CD14-positive monocyte (primary cell): Measurements from ENCODE around the gene PTPRN2. TPM values are rescaled to one million over a fixed set of nuclear protein-coding genes. Genes with fewer than 3 reads are reported as not detected.

Experiments used
- DNase-seq, 3 donors: peaks; one replicate each; pipeline ENCODE4 v3.0.0-alpha.2; 2011 to 2022
- H2AFZ ChIP-seq: 2 replicates; pipeline ENCODE4 v1.6.0; 2012; ENCODE audit warnings: mild to moderate bottlenecking, low read depth, low read length, inconsistent platforms; ENCODE audit not compliant: insufficient read depth, poor library complexity, severe bottlenecking
- H3K27ac ChIP-seq, 2 donors: 1 replicate in 1 of 2; 2 replicates in 1 of 2; pipeline ENCODE4 v1.5.1; 2012 to 2013; ENCODE audit warnings: low read length in 2 of 2, control low read depth in 1 of 2, inconsistent platforms in 1 of 2, low read depth in 1 of 2, mild to moderate bottlenecking in 1 of 2
- H3K27me3 ChIP-seq, 2 donors: one replicate each; pipeline versions ENCODE4 v1.6.0 to v1.6.1; 2011 to 2013; ENCODE audit warnings: low read length in 2 of 2; ENCODE audit not compliant: control insufficient read depth in 2 of 2, insufficient read depth in 2 of 2
- H3K36me3 ChIP-seq, 2 donors: replicated peaks in 1 of 2; 1 replicate in 1 of 2; 2 replicates in 1 of 2; pipeline versions ENCODE4 v1.5.1 to v1.6.1; 2012 to 2013; ENCODE audit warnings: low read length in 2 of 2, control low read depth in 1 of 2, inconsistent platforms in 1 of 2, mild to moderate bottlenecking in 1 of 2; ENCODE audit not compliant: insufficient read depth in 2 of 2, control insufficient read depth in 1 of 2
- H3K4me1 ChIP-seq, 2 donors: 1 replicate in 1 of 2; 2 replicates in 1 of 2; pipeline versions ENCODE4 v1.5.1 to v1.6.1; 2012 to 2013; ENCODE audit warnings: low read length in 2 of 2, control low read depth in 1 of 2, inconsistent platforms in 1 of 2, mild to moderate bottlenecking in 1 of 2, moderate library complexity in 1 of 2; ENCODE audit not compliant: insufficient read depth in 2 of 2, control insufficient read depth in 1 of 2
- H3K4me2 ChIP-seq: replicated peaks from 2 replicates; pipeline ENCODE3; 2012; ENCODE audit warnings: low read length, moderate library complexity, mild to moderate bottlenecking; ENCODE audit not compliant: poor library complexity, severe bottlenecking; ENCODE audit errors: extremely low read depth
- H3K4me3 ChIP-seq, 3 experiments: fragments of 200-600 bp in 1 of 3; sonication (generic) in 1 of 3; replicated peaks in 1 of 3; 1 replicate in 2 of 3; 2 replicates in 1 of 3; pipeline ENCODE4 v1.5.1; 2011 to 2013; ENCODE audit warnings: low read length in 3 of 3, mild to moderate bottlenecking in 3 of 3, control low read depth in 2 of 3, low read depth in 2 of 3, inconsistent platforms in 1 of 3, moderate library complexity in 1 of 3
- H3K79me2 ChIP-seq: 2 replicates; pipeline ENCODE4 v1.6.0; 2012; ENCODE audit warnings: mild to moderate bottlenecking, control low read depth, inconsistent platforms, low read length, moderate library complexity; ENCODE audit not compliant: insufficient read depth
- H3K9ac ChIP-seq: 2 replicates; pipeline ENCODE4 v1.6.0; 2017; ENCODE audit warnings: low read length, mild to moderate bottlenecking; ENCODE audit not compliant: insufficient read depth, poor library complexity, severe bottlenecking
- H3K9me3 ChIP-seq, 2 donors: replicated peaks in 1 of 2; 1 replicate in 1 of 2; 2 replicates in 1 of 2; pipeline versions ENCODE4 v1.5.1 to v1.6.1; 2012 to 2013; ENCODE audit warnings: low read length in 2 of 2, control low read depth in 1 of 2; ENCODE audit not compliant: control insufficient read depth in 1 of 2, insufficient read depth in 1 of 2
- H4K20me1 ChIP-seq: 2 replicates; pipeline ENCODE4 v1.6.0; 2012; ENCODE audit warnings: mild to moderate bottlenecking, low read length, control low read depth, moderate library complexity; ENCODE audit not compliant: insufficient read depth
- H3K27ac Mint-ChIP-seq, 7 donors: one replicate each; pipeline ENCODE4 v1.8.0; 2020; ENCODE audit warnings: mild to moderate bottlenecking in 7 of 7, mixed read lengths in 7 of 7, moderate library complexity in 6 of 7, inconsistent platforms in 2 of 7
- H3K27me3 Mint-ChIP-seq, 3 donors: one replicate each; pipeline ENCODE4 v1.8.0; 2021 to 2022; ENCODE audit warnings: low read depth in 3 of 3, mild to moderate bottlenecking in 3 of 3, mixed read lengths in 3 of 3, moderate library complexity in 3 of 3, inconsistent platforms in 1 of 3
- H3K36me3 Mint-ChIP-seq, 2 donors: one replicate each; pipeline ENCODE4 v1.8.0; 2020; ENCODE audit warnings: mixed read lengths in 2 of 2, inconsistent platforms in 1 of 2, mild to moderate bottlenecking in 1 of 2
- H3K4me1 Mint-ChIP-seq: one replicate; pipeline ENCODE4 v1.8.0; 2020; ENCODE audit warnings: mild to moderate bottlenecking, mixed read lengths
- H3K4me3 Mint-ChIP-seq, 2 donors: one replicate each; pipeline ENCODE4 v1.8.0; 2020; ENCODE audit warnings: mild to moderate bottlenecking in 2 of 2, mixed read lengths in 2 of 2, moderate library complexity in 1 of 2
- H3K9me3 Mint-ChIP-seq, 7 donors: one replicate each; pipeline ENCODE4 v1.8.0; 2020 to 2022; ENCODE audit warnings: mixed read lengths in 7 of 7, mild to moderate bottlenecking in 6 of 7, moderate library complexity in 6 of 7, inconsistent platforms in 2 of 7
- WGBS: methylation state at CpG from one replicate; pipeline ENCODE4 v1.1.5; 2013; ENCODE audit warnings: missing lambda C conversion rate; ENCODE audit not compliant: insufficient coverage; 5-methylcytosine and 5-hydroxymethylcytosine counted together
- intact Hi-C, 2 donors: fragments of 100-400 bp; cut with micrococcal nuclease; formaldehyde crosslinking; loops; one replicate each; pipeline versions ENCODE4 v1.15.0 to v1.15.1; 2023
- polyA plus RNA-seq, 3 donors: library from polyadenylated mRNA; depleted of rRNA in 1 of 3; unstranded in 2 of 3; stranded (reverse) in 1 of 3; fragments of 300-500 nt in 2 of 3; fragments of >200 nt in 1 of 3; fragmentation: Illumina TruSeq in 2 of 3; gene quantifications; 1 replicate in 2 of 3; 2 replicates in 1 of 3; pipeline ENCODE4 v1.2.3, GENCODE V29; 2012 to 2021
- TF ChIP-seq, protein P1 (sequence below): fragments of 200-600 bp; IDR thresholded peaks from one replicate; pipeline ENCODE4 v1.8.0; 2022; ENCODE audit warnings: antibody characterized with exemption, mild to moderate bottlenecking

Gene PTPRN2
- polyA plus RNA-seq, 3 donors, result 0.25 to 1.4 (median 0.97) TPM

DNA sequence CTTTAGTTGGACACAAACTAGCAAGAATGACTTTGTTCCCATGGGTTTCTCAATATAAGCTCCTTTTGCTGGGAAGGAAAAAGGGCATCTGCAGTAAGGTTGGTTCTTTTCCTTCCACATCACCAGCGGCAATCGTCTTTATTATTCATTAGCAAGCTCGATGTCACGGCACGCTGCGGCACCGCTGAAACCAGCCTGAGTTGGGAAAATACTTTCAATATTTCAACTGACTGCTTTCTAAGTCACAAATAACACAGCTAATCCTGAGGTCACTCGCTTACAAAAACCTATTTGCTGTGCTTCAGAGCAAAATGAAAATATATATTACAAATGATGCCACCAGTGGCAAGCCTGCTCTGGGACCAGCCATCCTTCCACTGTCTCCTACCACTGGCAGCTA is 665.0 kb downstream of the PTPRN2 start:
- Histone ChIP-seq H3K27me3 (no peaks in the 10 kb centered on the region), H3K9ac (no peak overlapping the region), H2AFZ (no peak overlapping the region), H4K20me1 (no peaks in the 10 kb centered on the region), H3K27ac (no peak overlapping the region), H3K9me3 (no peaks in the 10 kb centered on the region), H3K4me3 (no peak overlapping the region), H3K36me3 (no peaks in the 10 kb centered on the region), H3K79me2 (no peaks in the 10 kb centered on the region), H3K4me2 (no peak overlapping the region), H3K4me1 (no peaks in the 10 kb centered on the region)
- Mint-ChIP-seq H3K27ac (no peak overlapping the region), H3K27me3 (peaks cover 3 to 10% (median 5%) of the 10 kb centered on the region in 3 donors), H3K4me3 (no peak overlapping the region), H3K36me3 (no peaks in the 10 kb centered on the region), H3K4me1 (no peaks in the 10 kb centered on the region), H3K9me3 (peaks cover 0 to 4% (median 1%) of the 10 kb centered on the region in 7 donors)
- WGBS, result no CpG with 5 or more reads among the region's 8 CpGs
- TF ChIP-seq, protein P1, sequence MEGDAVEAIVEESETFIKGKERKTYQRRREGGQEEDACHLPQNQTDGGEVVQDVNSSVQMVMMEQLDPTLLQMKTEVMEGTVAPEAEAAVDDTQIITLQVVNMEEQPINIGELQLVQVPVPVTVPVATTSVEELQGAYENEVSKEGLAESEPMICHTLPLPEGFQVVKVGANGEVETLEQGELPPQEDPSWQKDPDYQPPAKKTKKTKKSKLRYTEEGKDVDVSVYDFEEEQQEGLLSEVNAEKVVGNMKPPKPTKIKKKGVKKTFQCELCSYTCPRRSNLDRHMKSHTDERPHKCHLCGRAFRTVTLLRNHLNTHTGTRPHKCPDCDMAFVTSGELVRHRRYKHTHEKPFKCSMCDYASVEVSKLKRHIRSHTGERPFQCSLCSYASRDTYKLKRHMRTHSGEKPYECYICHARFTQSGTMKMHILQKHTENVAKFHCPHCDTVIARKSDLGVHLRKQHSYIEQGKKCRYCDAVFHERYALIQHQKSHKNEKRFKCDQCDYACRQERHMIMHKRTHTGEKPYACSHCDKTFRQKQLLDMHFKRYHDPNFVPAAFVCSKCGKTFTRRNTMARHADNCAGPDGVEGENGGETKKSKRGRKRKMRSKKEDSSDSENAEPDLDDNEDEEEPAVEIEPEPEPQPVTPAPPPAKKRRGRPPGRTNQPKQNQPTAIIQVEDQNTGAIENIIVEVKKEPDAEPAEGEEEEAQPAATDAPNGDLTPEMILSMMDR, result no peak
- DNase-seq, result no peak
- intact Hi-C loops, result no loop called here

DNA sequence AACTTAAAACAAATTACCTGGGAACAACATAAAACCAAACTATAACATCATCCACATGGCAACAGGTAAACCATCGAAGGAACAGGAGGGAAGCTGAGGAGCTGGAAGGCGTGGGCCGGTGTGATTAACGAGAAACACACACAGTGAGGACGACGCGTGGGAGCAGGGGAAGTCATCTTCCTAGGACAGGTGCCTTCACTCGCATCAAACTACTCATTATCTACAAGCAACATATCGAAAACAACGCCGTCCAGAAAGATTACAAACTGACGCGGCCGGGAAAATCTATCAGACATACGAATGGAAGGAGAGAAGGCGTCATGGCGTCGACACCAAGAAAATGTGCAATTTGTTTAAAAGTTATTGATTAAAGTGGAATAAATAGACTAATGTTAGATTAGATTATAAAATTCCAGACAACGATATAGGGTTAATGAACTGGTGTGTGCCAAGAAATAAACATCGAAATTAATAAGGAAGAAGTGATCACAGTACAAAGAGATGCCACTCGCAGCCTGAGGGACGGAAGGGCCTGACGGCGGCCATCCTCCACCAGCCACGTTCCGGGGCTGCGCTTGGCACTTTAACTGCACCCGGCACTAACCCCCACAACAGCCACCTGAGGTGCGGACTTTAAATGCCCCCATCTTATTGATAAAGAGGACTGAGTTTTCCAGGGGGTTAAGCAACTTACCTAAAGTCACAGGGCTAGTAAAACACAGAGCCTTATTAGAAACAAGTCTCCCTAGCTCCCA is 669.1 kb downstream of the PTPRN2 start:
- WGBS, result 98% methylated on average over 13 of the region's 29 CpGs
- no peaks in the 10 kb centered on the region for H3K4me1 Mint-ChIP-seq

More for the DNA sequence above, 669.1 kb downstream of the PTPRN2 start:
- H3K9me3 Mint-ChIP-seq, result peaks cover 5 to 21% (median 12%) of the 10 kb centered on the region in 7 donors
- H3K79me2 ChIP-seq, result no peaks in the 10 kb centered on the region
- no peak overlapping the region for H3K9ac ChIP-seq
- no peak overlapping the region for H3K27ac Mint-ChIP-seq
- peaks cover 3 to 22% of the 10 kb centered on the region in 2 donors for H3K9me3 ChIP-seq
- no peaks in the 10 kb centered on the region for H3K4me1 ChIP-seq
- no peak overlapping the region for H2AFZ ChIP-seq
- intact Hi-C loops, result no loop called here
- no peak overlapping the region for H3K4me3 Mint-ChIP-seq
- H4K20me1 ChIP-seq, result no peaks in the 10 kb centered on the region
- H3K27me3 ChIP-seq, result no peaks in the 10 kb centered on the region
- no peaks in the 10 kb centered on the region for H3K36me3 Mint-ChIP-seq
- peaks cover 3 to 5% (median 4%) of the 10 kb centered on the region in 3 donors for H3K27me3 Mint-ChIP-seq
- no peak for DNase-seq
- H3K36me3 ChIP-seq, result no peaks in the 10 kb centered on the region
- H3K27ac ChIP-seq, result no peak overlapping the region
- H3K4me2 ChIP-seq, result no peak overlapping the region
- TF ChIP-seq, protein P1, result no peak
- no peak overlapping the region for H3K4me3 ChIP-seq
